ENCODE measurements around the gene GPR180. TPM values are rescaled to one million over a fixed set of nuclear protein-coding genes. Genes with fewer than 3 reads are reported as not detected.

The GPR180 gene
- total and polyA plus RNA-seq, 4 donors, result 6.4 to 19.4 (median 8.1) TPM

- Histone ChIP-seq H3K4me1 (ENCODE audit: control insufficient read depth, insufficient read depth, low read length) (peaks cover 10% of the 10 kb centered on the region), H3K36me3 (ENCODE audit: control insufficient read depth, insufficient read depth, low read length) (no peaks in the 10 kb centered on the region), H3K9me3 (ENCODE audit: control insufficient read depth, insufficient read depth, low read length) (no peaks in the 10 kb centered on the region), H3K27me3 (ENCODE audit: control insufficient read depth, insufficient read depth, low read length) (no peaks in the 10 kb centered on the region), H3K4me3 (ENCODE audit: low read depth, low read length) (peak overlapping the region; percentile 97), H3K27ac (ENCODE audit: low read depth, low read length) (peak overlapping the region; percentile 76)
- peak in 1 of 6 donors; percentile 33 for DNase-seq (ENCODE audit: low read depth in 4 of 6, low spot score in 6 of 6)
- 14% methylated on average over 11 of the region's 16 CpGs for WGBS (ENCODE audit: insufficient coverage)
Measured at GRCh38 chr13:94595001-94595949, 6.4 kb upstream of the GPR180 start.

DNA sequence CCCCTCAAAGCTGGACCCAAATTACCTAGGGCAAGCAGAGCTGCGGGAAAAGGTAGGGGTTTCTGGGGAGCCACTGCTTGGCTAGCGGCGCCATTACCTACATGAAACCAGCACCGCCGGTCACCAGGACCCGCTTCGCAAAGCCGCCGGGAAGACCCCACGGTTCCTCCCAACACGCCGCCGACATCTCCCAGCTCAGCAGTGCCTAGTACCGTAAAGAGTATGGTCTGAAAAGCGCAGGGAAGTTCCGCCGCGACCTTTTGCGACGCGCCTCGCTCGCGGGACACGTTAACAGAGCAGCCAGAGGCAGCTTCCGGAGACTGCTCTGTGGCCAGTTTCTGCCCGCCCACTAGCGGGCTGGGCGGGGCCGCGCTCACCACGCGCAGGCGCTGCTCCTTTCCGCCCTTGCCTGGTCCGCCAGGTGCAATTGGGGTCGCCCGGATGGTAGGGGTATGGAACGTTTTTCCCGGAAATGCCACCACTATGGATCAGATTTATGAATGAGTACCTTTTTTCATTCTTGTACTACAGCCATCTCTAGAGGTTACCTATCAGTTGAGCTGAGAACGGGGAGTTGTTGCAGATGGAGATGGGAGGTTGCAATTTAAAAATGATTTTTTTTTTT lies 5.6 kb upstream of the GPR180 start, which contains the start of gene TGDS:
Gene TGDS, minus strand, starts transcription at position 203 of the 625 bp plus-strand sequence. Its CDS starts 16 bp downstream, at position 187.
- WGBS (ENCODE audit: insufficient coverage), result under 1% methylated on average over 38 of the region's 41 CpGs
- Histone ChIP-seq H3K36me3 (ENCODE audit: control insufficient read depth, insufficient read depth, low read length) (no peaks in the 10 kb centered on the region), H3K9me3 (ENCODE audit: control insufficient read depth, insufficient read depth, low read length) (no peaks in the 10 kb centered on the region), H3K4me3 (ENCODE audit: low read depth, low read length) (peak within 1 kb of the TSS; percentile 97), H3K27me3 (ENCODE audit: control insufficient read depth, insufficient read depth, low read length) (no peaks in the 10 kb centered on the region), H3K27ac (ENCODE audit: low read depth, low read length) (peak within 1 kb of the TSS; percentile 76), H3K4me1 (ENCODE audit: control insufficient read depth, insufficient read depth, low read length) (peaks cover 10% of the 10 kb centered on the region)
- DNase-seq (ENCODE audit: low read depth in 4 of 6, low spot score in 6 of 6), result peak; percentile 68 to 96 (median 80)

DNA sequence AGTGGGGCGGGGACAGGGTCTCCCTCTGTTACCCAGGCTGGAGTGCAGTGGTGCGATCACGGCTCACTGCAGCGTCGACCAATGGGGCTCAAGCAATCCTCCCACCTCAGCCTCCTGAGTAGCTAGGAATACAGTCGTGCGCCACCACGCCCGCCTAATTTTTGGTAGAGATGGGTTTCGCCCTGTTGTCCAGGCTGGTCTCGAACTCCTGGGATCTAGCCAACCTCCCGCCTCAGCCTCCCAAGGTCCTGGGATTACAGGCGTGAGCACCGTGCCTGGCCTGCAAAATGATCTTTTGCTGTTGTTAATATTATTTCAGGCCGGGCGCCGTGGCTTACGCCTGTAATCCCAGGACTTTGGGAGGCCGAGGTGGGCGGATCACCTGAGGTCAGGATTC lies 5.1 kb upstream of the GPR180 start:
- H3K27me3 ChIP-seq (ENCODE audit: control insufficient read depth, insufficient read depth, low read length), result no peaks in the 10 kb centered on the region
- DNase-seq (ENCODE audit: low read depth in 4 of 6, low spot score in 6 of 6), result no peak
- H3K36me3 ChIP-seq (ENCODE audit: control insufficient read depth, insufficient read depth, low read length), result no peaks in the 10 kb centered on the region
- H3K4me1 ChIP-seq (ENCODE audit: control insufficient read depth, insufficient read depth, low read length), result peaks cover 10% of the 10 kb centered on the region
- H3K4me3 ChIP-seq (ENCODE audit: low read depth, low read length), result peak overlapping the region; percentile 97
- H3K27ac ChIP-seq (ENCODE audit: low read depth, low read length), result no peak overlapping the region
- no peaks in the 10 kb centered on the region for H3K9me3 ChIP-seq (ENCODE audit: control insufficient read depth, insufficient read depth, low read length)
- WGBS (ENCODE audit: insufficient coverage), result 93% methylated on average over 9 of the region's 20 CpGs

GRCh38 chr13:94598281-94598680 lies 3.4 kb upstream of the GPR180 start:
- no peak overlapping the region for H3K27ac ChIP-seq (ENCODE audit: low read depth, low read length)
- H3K4me1 ChIP-seq (ENCODE audit: control insufficient read depth, insufficient read depth, low read length), result peaks cover 12% of the 10 kb centered on the region
- no peak for DNase-seq (ENCODE audit: low read depth in 4 of 6, low spot score in 6 of 6)
- H3K27me3 ChIP-seq (ENCODE audit: control insufficient read depth, insufficient read depth, low read length), result no peaks in the 10 kb centered on the region
- H3K36me3 ChIP-seq (ENCODE audit: control insufficient read depth, insufficient read depth, low read length), result no peaks in the 10 kb centered on the region
- WGBS (ENCODE audit: insufficient coverage), result no CpG with 5 or more reads among the region's 3 CpGs
- H3K4me3 ChIP-seq (ENCODE audit: low read depth, low read length), result no peak overlapping the region
- H3K9me3 ChIP-seq (ENCODE audit: control insufficient read depth, insufficient read depth, low read length), result no peaks in the 10 kb centered on the region

DNA sequence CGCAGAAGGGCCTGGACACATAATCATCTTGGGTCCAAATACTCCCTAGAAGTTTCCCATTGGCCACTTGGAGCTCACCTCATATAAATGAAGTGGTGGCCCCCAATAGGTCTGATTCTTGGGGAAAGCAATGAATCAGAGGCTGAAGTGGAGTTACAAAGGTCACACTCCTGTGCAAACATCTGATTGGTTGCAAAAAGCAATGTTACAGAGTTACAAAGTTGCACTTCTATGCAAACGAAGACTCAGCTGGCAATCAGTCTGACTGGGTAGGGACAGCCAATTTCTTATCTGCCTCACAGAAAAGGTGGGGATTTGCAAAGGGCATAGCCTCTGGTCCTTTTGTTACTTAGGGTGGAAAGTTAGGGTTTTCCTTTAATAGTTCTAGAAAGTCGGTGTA lies 1.8 kb upstream of the GPR180 start:
- Histone ChIP-seq H3K27me3 (ENCODE audit: control insufficient read depth, insufficient read depth, low read length) (no peaks in the 10 kb centered on the region), H3K9me3 (ENCODE audit: control insufficient read depth, insufficient read depth, low read length) (no peaks in the 10 kb centered on the region), H3K27ac (ENCODE audit: low read depth, low read length) (no peak overlapping the region), H3K4me1 (ENCODE audit: control insufficient read depth, insufficient read depth, low read length) (peaks cover 15% of the 10 kb centered on the region), H3K36me3 (ENCODE audit: control insufficient read depth, insufficient read depth, low read length) (no peaks in the 10 kb centered on the region), H3K4me3 (ENCODE audit: low read depth, low read length) (no peak overlapping the region)
- WGBS (ENCODE audit: insufficient coverage), result 88% methylated on average over 2 of the region's 3 CpGs
- DNase-seq (ENCODE audit: low read depth in 4 of 6, low spot score in 6 of 6), result no peak

GRCh38 chr13:94602467-94602866 lies 810 bp downstream of the GPR180 start:
- Histone ChIP-seq H3K27ac (ENCODE audit: low read depth, low read length) (peak overlapping the region; percentile 79), H3K9me3 (ENCODE audit: control insufficient read depth, insufficient read depth, low read length) (no peaks in the 10 kb centered on the region), H3K36me3 (ENCODE audit: control insufficient read depth, insufficient read depth, low read length) (peaks cover 4% of the 10 kb centered on the region), H3K27me3 (ENCODE audit: control insufficient read depth, insufficient read depth, low read length) (no peaks in the 10 kb centered on the region), H3K4me3 (ENCODE audit: low read depth, low read length) (peak overlapping the region; percentile 85), H3K4me1 (ENCODE audit: control insufficient read depth, insufficient read depth, low read length) (peaks cover 5% of the 10 kb centered on the region)
- DNase-seq (ENCODE audit: low read depth in 4 of 6, low spot score in 6 of 6), result no peak
- no CpG with 5 or more reads among the region's 1 CpG for WGBS (ENCODE audit: insufficient coverage)

DNA sequence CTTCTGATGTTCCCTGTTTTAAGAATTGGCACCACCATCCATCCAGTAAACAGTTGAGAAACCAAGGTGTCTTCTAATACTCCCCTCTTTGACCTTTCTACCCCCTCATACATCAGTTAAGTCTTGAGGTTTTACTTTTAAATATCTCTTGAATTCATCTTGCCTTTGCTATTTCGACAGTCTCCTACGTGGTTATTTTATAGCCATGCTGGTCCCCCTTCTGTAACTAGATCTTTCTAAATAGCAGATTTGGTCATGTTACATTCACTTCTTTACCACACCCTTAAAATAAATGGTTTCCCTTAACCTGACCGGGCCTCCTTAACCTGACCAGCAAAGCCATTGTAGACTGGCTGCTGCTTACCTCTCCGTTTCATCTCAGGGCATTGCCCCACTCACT lies 5.4 kb downstream of the GPR180 start:
- H3K4me3 ChIP-seq (ENCODE audit: low read depth, low read length), result no peak overlapping the region
- H3K4me1 ChIP-seq (ENCODE audit: control insufficient read depth, insufficient read depth, low read length), result peaks cover 5% of the 10 kb centered on the region
- no peaks in the 10 kb centered on the region for H3K27me3 ChIP-seq (ENCODE audit: control insufficient read depth, insufficient read depth, low read length)
- no peak overlapping the region for H3K27ac ChIP-seq (ENCODE audit: low read depth, low read length)
- 88% methylated on average over 2 of the region's 4 CpGs for WGBS (ENCODE audit: insufficient coverage)
- H3K36me3 ChIP-seq (ENCODE audit: control insufficient read depth, insufficient read depth, low read length), result peaks cover 7% of the 10 kb centered on the region
- no peak for DNase-seq (ENCODE audit: low read depth in 4 of 6, low spot score in 6 of 6)
- no peaks in the 10 kb centered on the region for H3K9me3 ChIP-seq (ENCODE audit: control insufficient read depth, insufficient read depth, low read length)

DNA sequence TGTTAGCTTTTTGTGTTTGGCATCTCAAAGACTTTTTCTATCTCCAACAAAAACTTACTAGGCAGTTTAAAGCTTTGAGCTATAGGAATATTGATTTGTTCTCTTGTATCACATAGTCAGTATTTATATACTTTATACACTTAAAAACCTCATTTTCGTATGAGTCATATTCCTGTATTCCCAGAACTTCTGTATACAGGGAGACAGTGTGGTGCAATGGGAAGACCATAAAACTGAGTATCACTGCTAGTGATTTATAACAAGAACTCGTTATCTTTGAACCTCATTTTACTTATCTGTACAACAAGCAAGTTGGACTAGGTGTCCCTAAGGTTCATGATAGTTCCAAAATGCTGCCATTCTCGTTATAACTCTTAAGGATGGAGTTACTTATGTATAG lies 6.3 kb downstream of the GPR180 start:
- H3K9me3 ChIP-seq (ENCODE audit: control insufficient read depth, insufficient read depth, low read length), result no peaks in the 10 kb centered on the region
- peaks cover 7% of the 10 kb centered on the region for H3K36me3 ChIP-seq (ENCODE audit: control insufficient read depth, insufficient read depth, low read length)
- no peak overlapping the region for H3K27ac ChIP-seq (ENCODE audit: low read depth, low read length)
- no peaks in the 10 kb centered on the region for H3K27me3 ChIP-seq (ENCODE audit: control insufficient read depth, insufficient read depth, low read length)
- WGBS (ENCODE audit: insufficient coverage), result no CpG with 5 or more reads among the region's 3 CpGs
- DNase-seq (ENCODE audit: low read depth in 4 of 6, low spot score in 6 of 6), result no peak
- no peak overlapping the region for H3K4me3 ChIP-seq (ENCODE audit: low read depth, low read length)
- peaks cover 3% of the 10 kb centered on the region for H3K4me1 ChIP-seq (ENCODE audit: control insufficient read depth, insufficient read depth, low read length)

DNA sequence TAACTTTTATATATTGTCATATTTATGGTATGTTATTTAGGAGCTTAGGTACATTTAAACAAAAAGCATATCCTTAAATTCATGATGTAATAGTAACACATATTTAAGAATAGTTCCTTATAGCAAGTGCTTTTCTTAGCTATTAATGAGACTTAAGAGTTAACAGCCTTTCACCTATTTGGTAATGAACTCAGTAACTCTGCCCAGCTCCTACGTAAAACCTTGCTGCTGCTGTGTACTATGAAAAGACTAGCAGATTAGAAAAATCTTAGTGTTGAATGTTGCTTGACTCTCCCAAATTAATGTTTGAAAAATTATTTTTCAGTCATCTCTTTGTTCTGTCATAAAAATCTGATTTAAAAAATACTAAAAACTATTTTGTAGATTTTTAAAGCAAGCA lies 6.9 kb downstream of the GPR180 start:
- Histone ChIP-seq H3K9me3 (ENCODE audit: control insufficient read depth, insufficient read depth, low read length) (no peaks in the 10 kb centered on the region), H3K27ac (ENCODE audit: low read depth, low read length) (no peak overlapping the region), H3K36me3 (ENCODE audit: control insufficient read depth, insufficient read depth, low read length) (peaks cover 7% of the 10 kb centered on the region), H3K4me1 (ENCODE audit: control insufficient read depth, insufficient read depth, low read length) (peaks cover 3% of the 10 kb centered on the region), H3K27me3 (ENCODE audit: control insufficient read depth, insufficient read depth, low read length) (no peaks in the 10 kb centered on the region), H3K4me3 (ENCODE audit: low read depth, low read length) (no peak overlapping the region)
- no CpG with 5 or more reads among the region's 1 CpG for WGBS (ENCODE audit: insufficient coverage)
- DNase-seq (ENCODE audit: low read depth in 4 of 6, low spot score in 6 of 6), result no peak
